Progenitor cell of endocrine pancreas (in vitro differentiated cells): ENCODE measurements around the gene FAM9C. TPM values are rescaled to one million over a fixed set of nuclear protein-coding genes. Genes with fewer than 3 reads are reported as not detected.

Experiments
- DNase-seq: peaks from one replicate; pipeline ENCODE4 v3.0.0; 2021; ENCODE audit warnings: low spot score; ENCODE audit not compliant: unreplicated experiment
- H3K27ac Mint-ChIP-seq: 2 replicates; pipeline ENCODE4 v1.8.0; 2021; ENCODE audit warnings: mild to moderate bottlenecking, moderate library complexity, mixed read lengths
- H3K27me3 Mint-ChIP-seq: 2 replicates; pipeline ENCODE4 v1.8.0; 2021; ENCODE audit warnings: mixed read lengths
- H3K36me3 Mint-ChIP-seq: 2 replicates; pipeline ENCODE4 v1.8.0; 2022; ENCODE audit warnings: mixed read lengths; ENCODE audit not compliant: insufficient read depth
- H3K4me1 Mint-ChIP-seq: 2 replicates; pipeline ENCODE4 v1.8.0; 2021; ENCODE audit warnings: low read depth, mixed read lengths
- H3K4me3 Mint-ChIP-seq: 2 replicates; pipeline ENCODE4 v1.8.0; 2021; ENCODE audit warnings: low read depth, mild to moderate bottlenecking, moderate library complexity, mixed read lengths
- H3K9me3 Mint-ChIP-seq: 2 replicates; pipeline ENCODE4 v1.8.0; 2021; ENCODE audit warnings: low read depth, mixed read lengths
- CTCF ChIP-seq: fragments of 200-600 bp; sonication (generic); IDR thresholded peaks from one replicate; pipeline ENCODE4 v1.5.0; 2021; ENCODE audit warnings: antibody characterized with exemption, mild to moderate bottlenecking; ENCODE audit not compliant: unreplicated experiment
- total RNA-seq: library from RNA; stranded (reverse); gene quantifications from 2 replicates; pipeline ENCODE4 v1.2.1, GENCODE V29; 2021

The FAM9C gene
- total RNA-seq, 1 donor from 2014 or later = not detected

DNA sequence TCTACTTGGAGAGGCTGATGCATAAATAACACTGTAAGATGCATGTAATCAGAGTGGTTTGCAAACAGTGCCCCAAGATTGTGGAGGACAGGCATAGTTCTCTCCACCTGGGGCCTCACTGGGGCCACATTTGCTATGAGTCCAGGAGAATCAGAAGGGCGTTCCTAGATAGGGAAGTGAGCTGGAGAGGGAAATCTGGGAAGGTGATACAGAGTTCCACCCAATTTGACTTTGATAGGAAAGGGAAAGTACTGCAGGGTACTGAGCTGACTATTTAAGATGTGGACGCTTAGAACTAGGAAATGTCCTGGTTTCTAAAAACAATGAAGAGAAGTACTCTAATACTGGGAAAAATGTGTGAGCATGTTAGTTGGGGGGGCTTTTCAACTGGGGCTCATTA is 33.9 kb downstream of the FAM9C start:
- Mint-ChIP-seq H3K27me3 (no peaks in the 10 kb centered on the region), H3K9me3 (peaks cover 5% of the 10 kb centered on the region), H3K4me3 (no peak overlapping the region), H3K27ac (peak overlapping the region; percentile 43), H3K4me1 (peaks cover 18% of the 10 kb centered on the region), H3K36me3 (no peaks in the 10 kb centered on the region)
- no peak for DNase-seq
- TF ChIP-seq CTCF = no peak

DNA sequence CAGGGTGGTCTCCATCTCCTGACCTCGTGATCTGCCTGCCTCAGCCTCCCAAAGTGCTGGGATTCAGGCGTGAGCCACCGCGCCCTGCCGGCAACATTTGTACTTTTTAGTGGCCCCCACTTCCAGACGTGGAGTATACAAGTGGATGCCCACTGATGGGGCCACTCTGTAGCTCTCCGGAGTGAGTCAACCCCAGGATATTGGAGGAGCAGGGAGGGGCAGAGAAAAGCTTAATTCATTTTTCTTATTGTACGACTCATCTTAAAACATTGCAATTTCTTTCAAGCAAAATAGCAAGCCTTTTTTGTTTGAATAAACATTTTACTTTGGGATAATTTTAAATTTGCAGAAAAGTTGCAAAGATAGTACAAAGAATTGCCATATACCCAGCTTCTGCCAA is 34.6 kb downstream of the FAM9C start:
- Mint-ChIP-seq H3K4me1 (peaks cover 16% of the 10 kb centered on the region), H3K4me3 (no peak overlapping the region), H3K27ac (no peak overlapping the region), H3K9me3 (peaks cover 5% of the 10 kb centered on the region), H3K36me3 (no peaks in the 10 kb centered on the region), H3K27me3 (no peaks in the 10 kb centered on the region)
- TF ChIP-seq CTCF = no peak
- no peak for DNase-seq

DNA sequence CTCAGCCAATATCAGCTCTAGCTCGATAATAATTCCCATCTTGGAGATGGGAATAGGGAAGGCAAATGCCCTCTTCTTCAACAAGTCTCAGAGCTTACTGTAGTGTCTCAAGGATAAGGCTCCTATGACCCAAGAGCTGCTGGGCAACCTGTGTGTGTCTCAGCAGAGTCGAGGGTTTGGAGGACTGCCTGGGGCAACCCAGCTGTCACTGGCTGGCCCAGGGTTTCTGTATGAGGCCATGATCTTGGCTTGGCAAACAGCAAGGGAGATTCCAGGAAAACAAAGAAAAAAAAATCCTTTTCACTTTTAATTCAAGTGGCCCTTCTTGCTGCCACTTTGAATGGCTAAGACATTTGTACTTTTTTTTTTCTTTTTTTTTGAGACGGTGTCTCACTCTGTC is 35.1 kb downstream of the FAM9C start:
- no peaks in the 10 kb centered on the region for H3K36me3 Mint-ChIP-seq
- TF ChIP-seq CTCF = no peak
- peaks cover 8% of the 10 kb centered on the region for H3K9me3 Mint-ChIP-seq
- no peak overlapping the region for H3K27ac Mint-ChIP-seq
- no peak for DNase-seq
- H3K4me3 Mint-ChIP-seq = no peak overlapping the region
- H3K27me3 Mint-ChIP-seq = no peaks in the 10 kb centered on the region
- H3K4me1 Mint-ChIP-seq = peaks cover 14% of the 10 kb centered on the region

DNA sequence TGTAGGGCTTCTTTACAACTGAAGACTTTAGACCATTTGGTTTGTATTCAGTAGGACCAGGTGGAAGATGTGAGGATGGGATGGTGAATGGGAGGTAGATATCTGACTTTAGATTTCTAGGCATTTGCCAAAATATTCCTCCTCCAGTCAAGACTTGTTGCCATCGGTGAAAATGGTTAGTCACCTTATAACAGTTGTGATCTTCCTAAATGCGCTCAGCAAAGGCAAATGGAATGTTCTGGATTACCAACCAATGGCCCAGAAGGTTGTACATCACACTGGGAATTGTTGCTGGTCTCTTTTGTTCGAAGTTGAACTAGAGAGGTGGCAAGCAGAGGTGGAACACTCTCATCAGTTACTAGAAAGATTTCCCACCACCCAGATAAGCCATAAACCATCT is 35.6 kb downstream of the FAM9C start:
- Mint-ChIP-seq H3K36me3 (no peaks in the 10 kb centered on the region), H3K27ac (no peak overlapping the region), H3K4me3 (no peak overlapping the region), H3K27me3 (no peaks in the 10 kb centered on the region), H3K4me1 (peaks cover 11% of the 10 kb centered on the region), H3K9me3 (peaks cover 8% of the 10 kb centered on the region)
- no peak for TF ChIP-seq CTCF
- DNase-seq = no peak

GRCh38 chrX:13008189-13008533 is 36.3 kb downstream of the FAM9C start:
- H3K27me3 Mint-ChIP-seq = no peaks in the 10 kb centered on the region
- peaks cover 8% of the 10 kb centered on the region for H3K9me3 Mint-ChIP-seq
- peaks cover 6% of the 10 kb centered on the region for H3K4me1 Mint-ChIP-seq
- DNase-seq = no peak
- TF ChIP-seq CTCF = no peak
- H3K36me3 Mint-ChIP-seq = no peaks in the 10 kb centered on the region
- no peak overlapping the region for H3K27ac Mint-ChIP-seq
- H3K4me3 Mint-ChIP-seq = no peak overlapping the region
